Frontal cortex (tissue), 4 donors: ENCODE results near the gene PATJ. TPM values are rescaled to one million over a fixed set of nuclear protein-coding genes. Genes with fewer than 3 reads are reported as not detected.

ENCODE experiments used
- DNase-seq, 2 donors: peaks; one replicate each; pipeline ENCODE4 v3.0.0; 2012; ENCODE audit warnings: low spot score in 2 of 2
- FAIRE-seq: peaks from 2 replicates; lab custom pipeline; 2012; peaks lifted over from hg19 to GRCh38; lab: Jason Lieb, UNC
- total RNA-seq: library from RNA; depleted of rRNA; stranded (reverse); fragments of >200 nt; gene quantifications from one replicate; pipeline ENCODE4 v1.2.3, GENCODE V29; 2014
- donor health status: control.
- donor health status: control.
- donor health status: control.

The PATJ gene
- total RNA-seq, 1 donor from 2014 or later: 24.1 TPM

DNA sequence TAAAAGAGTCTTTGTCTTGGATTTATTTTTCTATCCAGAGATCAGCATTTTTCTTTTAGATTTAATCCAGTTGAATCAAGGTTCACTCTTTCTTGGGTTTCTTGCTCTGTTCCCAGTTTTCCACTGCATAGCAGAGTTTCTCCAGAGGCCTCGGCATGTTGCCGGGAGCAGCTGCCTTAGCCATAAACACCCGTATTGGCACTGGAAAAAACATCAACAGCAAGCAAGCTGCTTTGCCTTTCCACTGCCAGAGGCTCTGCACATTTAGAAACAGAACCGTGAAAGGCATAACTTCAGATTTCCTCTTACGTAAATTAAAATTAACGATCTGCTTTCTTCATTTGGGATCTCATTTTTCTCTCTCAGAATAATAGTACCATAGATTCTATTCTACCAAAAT is 270.6 kb downstream of the PATJ start:
- DNase-seq: no peak
- FAIRE-seq: no peak

DNA sequence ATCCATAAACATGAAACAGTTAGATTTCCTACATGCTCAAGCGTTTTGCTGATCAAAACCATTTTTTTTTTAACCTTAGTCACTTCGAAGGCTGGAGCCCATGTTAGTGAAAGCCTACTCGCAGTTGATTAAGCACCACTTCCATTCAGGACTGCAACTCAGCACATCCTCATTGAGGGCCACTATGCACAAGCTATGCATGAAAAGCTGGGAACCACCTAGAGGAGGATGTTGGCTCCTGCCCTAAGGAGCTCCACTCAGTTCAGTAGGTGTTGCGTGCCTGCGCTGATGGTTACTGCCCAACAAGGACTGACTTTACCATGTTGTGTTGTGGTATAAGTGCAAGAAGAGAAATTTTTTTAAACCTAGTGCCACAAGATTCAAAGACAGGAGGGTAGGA is 271.0 kb downstream of the PATJ start:
- no peak for FAIRE-seq

DNA sequence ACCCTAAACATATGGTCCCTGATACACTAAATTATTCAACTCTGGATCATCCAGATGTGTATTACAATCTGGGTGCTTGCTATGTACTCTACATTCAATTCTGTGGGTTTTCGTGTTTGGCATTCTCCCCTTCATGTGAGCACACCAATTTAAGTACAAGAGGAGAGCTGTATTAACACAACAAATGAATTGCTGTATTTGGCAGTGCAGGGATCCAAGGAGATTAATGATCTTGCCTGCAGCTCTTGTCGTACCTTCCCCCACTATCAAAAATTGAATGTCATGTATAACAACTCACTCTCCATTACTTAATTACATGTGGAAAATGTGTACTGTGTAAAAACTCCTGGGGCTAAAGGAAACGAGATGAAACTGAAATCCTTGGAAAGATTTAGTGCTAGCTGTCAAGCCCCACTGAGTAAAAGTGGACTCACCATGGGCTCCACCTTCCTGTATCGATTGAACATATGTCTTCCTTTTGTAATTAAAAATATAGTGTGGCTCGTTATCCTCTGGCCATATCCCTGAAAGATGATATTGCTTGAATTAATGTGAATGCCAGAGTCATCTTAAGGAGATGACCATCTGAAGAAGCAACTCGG is 280.2 kb downstream of the PATJ start:
- no peak for FAIRE-seq
- DNase-seq: no peak

More for the DNA sequence above, 271.0 kb downstream of the PATJ start:
- DNase-seq: no peak

DNA sequence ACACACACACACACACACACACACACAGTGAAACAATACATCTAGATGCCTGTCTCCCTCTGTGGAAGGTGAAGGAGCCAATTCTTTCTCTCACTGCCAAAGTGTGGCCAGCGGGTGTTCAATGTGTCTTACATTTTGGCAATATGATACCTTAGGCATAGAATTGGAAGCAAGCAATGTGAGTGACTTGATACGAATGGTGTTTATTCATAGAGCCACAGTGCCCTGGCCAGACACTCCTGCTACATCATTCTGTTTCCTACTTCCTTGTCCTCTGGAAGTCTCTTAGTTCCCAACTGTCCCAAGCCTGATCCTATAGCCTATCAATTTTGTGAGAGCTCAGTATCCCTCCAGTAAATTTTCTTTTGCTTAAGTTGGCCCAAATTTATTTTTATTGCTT is 282.4 kb downstream of the PATJ start:
- DNase-seq (no peak), FAIRE-seq (no peak)

DNA sequence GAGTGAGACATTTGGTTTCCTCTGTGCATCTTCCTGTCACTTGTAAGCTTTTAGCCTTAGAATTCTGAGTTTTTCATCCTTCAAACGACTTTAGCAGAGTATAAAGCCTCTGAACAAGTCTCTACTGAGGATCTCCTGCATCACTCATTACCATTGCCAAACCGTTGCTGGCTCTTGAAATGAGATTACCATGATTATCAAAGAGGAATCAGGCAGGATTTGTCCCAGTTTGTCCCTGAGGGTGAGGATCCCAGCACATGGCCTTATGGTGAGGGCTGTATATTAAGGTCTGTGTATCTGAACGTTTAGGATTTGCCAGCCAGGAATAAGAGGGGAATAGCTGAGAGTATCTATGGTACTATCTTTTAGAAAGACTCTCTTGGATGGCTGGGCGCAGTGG is 282.9 kb downstream of the PATJ start:
- DNase-seq (no peak), FAIRE-seq (no peak)

DNA sequence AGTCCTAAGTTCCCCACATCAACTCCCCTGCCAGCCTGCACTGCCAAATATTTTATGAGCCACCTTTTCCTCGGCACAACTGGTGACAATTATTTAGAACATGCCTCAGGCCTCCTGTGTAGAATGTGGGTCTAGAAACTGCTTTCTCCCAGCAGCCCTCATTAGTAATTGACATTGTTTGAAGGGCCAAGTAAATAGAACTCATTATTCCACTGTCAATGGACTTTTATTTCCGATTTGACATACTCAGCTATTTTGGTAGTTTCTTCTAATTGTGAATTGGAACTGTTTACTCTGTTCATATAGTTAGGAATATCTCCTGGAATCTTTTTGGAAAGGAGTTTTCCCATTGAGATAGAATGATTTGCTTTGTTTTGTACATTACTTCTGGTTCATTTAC is 283.6 kb downstream of the PATJ start:
- FAIRE-seq: no peak
- no peak for DNase-seq

DNA sequence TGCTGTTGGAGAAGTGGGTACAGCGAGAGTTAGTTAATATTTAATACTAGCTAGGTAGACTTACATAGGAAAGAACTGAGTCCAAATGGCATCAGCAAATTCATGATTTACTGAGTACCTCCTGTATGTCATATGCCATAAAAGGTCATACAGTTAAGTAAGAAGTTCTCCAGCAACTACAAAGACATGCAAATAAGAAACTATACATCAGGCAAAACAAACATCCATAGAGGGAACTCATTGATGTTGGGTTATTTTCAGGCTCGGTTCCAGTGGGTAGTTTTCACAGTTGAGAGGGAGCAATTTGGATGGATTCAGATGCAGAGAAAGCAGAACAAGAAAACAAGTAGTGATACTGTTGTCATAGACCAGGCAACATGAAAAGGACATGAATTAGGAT is 287.4 kb downstream of the PATJ start:
- DNase-seq: no peak
- no peak for FAIRE-seq

DNA sequence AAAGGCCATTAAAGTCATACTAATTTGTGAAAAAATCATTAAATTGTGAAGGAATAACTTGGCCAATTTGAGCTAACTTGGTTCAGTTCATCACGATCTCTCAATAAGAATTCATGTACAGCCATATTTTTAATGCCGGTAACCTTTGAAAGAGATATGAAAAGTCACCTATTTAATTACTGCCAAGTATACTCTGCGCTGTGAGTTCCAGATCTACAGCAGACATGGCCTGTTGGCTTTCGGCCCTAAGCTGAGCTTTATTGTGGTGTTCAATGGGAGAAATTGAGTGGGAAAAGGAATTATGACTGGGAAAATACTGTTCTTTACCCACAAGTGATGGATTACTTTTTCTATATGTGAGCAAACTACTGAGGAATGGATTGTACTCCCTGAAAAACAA is 292.5 kb downstream of the PATJ start:
- DNase-seq (no peak), FAIRE-seq (no peak)

DNA sequence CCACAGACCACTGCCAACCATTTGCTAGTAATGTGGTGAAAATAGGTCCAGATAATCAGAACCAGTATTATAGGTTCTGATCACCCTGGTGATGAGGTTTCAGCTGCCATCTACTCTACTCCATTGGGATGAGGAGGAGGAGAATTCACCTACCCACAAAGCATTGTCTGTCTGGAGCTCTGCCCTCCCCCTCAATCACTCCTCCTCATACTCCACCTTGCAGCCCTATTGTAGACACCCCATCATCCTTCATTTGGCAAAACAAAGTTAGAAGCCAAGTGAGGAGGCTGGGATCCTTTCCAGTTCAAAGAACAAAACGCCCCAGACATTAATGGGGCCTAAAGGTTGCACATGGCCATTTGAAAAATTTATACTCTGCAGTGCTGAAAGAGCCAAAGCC is 295.0 kb downstream of the PATJ start:
- DNase-seq (no peak), FAIRE-seq (no peak)

DNA sequence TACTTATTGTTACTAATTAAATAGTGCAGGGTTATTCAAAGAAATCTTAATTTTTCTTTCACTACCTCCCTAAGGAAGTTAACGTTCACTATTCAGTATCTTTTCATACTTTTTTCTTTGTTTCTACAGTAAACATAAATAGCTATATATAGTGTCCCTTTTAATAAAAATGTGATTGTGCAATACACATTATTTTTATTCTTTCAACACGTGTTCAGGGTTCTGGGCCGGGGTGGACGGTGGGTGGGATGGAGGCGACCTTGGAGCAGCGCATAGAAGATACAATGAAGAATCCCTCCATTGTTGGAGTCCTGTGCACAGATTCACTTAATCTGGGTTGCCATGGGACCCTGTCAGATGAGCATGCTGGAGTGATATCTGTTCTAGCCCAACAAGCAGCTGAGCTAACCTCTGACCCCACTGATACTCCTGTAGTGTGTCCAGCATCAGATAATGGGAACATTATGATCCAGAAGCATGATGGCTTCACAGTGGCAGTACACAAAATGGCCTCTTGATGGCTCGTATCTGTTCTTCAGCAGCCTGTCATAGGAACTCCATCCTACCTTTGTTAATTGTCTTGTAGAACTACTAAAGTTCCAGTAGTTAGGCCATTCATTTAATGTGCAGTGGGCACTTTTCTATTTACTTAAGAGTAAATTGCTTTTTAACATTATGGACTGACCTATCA is 296.5 kb downstream of the PATJ start:
- DNase-seq: no peak
- no peak for FAIRE-seq

DNA sequence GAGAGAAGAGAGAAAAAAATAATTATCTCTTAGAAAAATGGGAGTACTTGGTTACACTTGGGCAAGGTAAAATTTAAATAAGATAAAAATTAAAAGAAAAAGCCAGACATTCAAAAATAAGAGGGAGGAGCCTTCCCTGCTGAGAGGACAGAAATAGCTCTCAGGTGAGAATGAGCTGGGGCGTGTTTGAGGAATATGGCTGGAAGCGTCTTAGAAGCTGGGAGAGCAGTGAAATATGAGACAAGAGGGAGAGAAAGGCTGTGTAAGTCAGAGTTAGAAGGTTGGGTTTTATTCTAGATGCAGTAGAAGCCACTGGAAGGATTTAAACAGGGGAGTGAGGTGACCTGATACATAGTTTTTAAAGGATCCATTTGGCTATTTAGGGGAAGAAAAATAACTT is 298.2 kb downstream of the PATJ start:
- FAIRE-seq (no peak), DNase-seq (no peak)

DNA sequence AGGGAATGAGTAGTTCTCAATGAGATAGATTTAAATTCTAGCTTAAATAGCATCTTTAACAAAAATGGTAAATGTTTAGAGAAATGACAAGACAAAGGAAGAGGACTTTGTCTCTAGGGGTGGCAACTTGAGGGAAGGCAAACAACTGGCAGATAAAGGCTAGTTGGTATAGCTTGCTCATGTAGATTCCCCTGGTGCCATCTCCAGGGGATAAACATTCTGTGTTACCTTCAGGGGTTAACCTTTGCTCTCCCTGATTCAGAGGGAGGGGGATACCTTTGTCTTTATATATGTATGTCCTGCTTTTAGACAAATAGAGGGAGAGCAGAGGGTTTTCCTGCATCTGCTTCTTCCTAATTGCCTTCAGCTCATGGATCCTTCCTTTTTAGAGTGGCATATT is 298.7 kb downstream of the PATJ start:
- DNase-seq: no peak
- FAIRE-seq: no peak

DNA sequence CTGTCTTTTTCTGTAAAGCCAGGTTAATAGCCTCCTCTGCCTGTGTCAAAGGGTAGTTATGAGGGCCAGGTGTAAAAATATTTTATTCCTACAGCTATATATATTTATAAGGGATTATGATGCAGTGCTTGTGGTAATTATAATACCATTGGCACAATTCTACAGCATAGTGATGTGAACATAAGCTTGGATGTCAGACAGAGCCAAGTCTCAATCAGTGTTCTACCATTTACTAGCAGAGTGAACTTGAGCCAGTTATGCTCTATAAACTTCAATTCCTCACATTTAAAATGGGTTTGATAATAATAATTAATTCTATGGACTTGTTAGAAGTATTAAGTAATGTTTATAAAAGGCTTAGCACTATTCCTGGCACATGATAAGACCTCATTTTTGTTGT is 300.9 kb downstream of the PATJ start:
- DNase-seq: no peak
- no peak for FAIRE-seq

DNA sequence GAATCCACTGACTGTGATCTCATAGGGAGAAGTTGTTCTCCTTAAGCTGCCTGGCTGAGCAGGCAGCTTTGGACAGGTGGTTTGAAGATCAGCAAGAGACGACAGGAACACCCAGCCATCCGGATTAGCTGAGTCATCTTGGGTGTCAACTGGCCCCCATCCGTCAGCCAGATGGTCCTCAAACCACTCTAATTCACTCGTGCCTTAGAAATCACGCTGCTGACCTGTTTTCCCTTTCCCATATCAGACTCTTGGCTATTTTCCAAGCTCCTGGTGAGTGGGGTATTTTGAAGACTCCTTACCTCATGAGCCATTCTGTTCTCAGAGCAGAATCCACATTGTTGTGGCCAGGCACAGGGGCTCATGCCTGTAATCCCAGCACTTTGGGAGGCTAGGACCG is 303.3 kb downstream of the PATJ start:
- FAIRE-seq (no peak), DNase-seq (no peak)

DNA sequence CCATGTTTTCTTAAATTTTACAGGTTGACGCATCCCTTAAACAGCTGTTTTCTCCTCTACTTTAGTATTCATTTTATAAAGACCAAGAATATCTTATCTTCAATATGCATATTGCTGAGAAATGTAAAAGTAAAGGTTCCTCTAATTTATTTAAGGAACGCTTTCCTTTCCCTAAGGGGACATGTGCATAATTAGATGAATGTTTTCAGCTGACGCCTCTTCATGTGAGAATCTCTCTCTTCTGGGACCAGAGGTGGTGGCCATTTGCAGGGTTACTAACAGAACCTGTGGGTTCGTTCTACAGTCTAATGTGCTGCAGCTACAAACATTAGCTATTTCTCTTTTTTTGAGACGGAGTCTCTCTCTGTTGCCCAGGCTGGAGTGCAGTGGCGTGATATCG is 304.6 kb downstream of the PATJ start:
- no peak for FAIRE-seq
- no peak for DNase-seq

DNA sequence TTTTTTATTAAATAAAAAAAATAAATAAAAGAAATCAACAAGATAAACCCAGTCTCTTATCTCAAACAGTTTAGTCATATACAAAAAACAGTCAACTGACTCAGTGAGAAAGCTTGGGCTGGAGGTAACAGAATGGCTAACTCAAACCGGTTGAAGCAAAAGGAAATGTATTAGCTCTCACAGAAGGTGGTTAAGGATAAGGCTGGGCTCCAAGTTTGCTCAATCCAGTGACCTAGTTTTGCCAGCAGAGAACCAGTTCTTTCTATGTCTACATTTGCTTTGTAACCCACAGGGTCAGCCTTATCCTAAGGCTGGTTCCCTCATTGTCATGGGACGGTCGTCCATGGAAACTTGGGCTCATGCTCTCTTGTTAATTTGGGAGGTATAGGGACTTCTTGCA is 307.9 kb downstream of the PATJ start:
- no peak for DNase-seq
- no peak for FAIRE-seq

DNA sequence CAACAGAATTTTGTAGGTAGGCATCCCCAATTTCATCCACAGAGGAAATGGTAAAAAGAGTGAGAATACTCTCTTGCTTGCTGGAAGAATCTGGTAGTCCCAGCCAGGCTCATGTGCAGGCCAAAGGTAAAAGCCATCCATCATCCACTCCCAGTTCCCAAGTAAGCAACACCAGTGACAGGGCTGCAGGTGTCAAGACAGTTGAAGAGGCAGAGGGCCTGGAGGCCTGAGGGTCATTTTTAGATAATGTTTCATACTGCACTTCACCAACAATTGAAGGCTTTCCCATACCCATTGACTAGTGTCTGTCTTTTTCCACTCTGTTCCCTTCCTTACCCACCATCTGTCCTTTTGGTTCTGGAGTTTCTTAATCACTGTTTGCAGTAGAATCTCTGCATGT is 310.7 kb downstream of the PATJ start:
- no peak for DNase-seq

DNA sequence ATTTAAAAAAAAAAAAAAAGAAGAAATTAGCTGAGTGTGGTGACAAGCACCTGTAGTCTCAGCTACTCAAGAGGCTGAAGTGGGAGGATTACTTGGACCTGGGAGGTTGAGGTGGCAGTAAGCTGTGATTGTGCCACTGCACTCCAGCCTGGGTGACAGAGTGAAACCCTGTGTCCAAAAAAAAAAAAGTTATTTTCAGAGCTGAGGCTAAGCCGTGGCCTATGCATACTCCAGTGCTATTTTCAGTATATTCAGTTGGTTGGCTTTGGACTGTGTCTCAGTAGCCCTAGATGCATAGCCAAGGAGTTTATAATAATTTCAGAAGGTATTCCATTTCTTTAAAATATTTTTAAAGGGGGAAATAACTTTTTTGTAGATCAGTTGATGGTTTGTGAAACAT is 311.9 kb downstream of the PATJ start:
- FAIRE-seq (no peak), DNase-seq (no peak)

More for the DNA sequence above, 310.7 kb downstream of the PATJ start:
- FAIRE-seq: no peak

DNA sequence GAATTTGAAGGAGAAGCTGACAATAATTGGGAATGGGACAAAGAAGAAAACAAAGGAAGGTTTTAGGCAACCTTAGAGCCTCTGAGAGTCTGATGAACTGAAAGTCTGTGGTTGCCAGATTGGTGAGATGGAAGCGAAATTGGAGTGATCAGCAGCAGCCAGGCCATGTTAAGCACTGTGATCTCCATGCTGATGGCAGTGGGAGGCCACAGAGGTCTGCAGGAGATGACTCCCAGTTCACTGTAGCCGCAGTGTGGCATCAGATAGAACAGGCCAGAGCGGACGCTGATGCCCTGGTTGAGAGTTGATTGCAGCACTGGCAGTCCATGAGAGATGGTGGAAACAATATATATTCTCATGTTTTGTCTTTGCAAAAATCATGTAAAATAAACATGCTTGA is 314.9 kb downstream of the PATJ start:
- DNase-seq (no peak), FAIRE-seq (no peak)

DNA sequence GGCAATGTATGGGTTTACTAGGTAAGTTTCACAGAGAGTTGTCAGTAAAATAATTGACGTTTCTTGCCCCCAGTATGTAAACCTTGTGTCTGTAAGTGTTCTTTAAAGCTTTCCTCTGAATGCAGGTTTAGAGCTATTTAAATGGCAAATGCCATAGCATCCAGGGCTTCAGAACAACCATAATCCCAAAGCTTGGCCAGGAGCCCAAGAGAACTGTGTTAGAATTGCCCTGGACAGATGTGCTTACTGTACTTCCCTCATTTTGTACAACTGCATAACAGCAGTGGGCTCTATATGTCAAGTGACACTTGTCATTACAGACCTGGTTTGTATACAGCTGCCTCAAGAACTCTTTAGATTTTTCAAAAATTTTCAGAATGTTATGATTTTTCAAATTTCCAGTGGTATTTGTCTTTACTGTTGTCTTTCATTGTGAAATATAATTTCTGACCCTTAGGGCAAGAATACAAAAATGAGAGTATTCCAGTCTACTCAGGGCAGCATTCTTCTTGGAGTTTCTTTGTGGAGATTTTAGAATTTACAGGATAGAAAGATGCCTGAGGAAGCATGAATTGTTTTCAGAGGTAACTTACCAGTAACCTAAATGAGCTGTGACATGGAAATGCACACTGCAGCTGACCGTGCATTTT is 315.5 kb downstream of the PATJ start:
- FAIRE-seq (no peak), DNase-seq (no peak)

DNA sequence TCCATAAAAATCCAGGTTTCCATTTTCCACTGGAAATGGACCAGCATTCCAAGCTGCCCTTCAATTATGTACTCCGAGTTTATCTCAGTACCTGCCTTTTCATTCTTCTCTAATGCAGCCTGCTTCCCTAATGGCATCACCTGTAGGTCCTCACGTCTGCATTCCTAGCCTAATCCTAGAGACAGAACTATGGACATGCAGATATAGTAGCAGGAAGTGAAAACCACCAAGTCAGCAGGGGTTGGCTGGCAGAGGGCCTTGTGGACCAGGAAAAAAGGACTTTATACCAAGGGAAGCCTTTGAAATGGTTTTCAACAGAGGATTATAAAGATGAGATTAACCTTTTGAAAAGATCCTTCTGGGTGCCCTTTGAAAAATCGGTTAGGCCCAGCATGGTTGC is 316.7 kb downstream of the PATJ start:
- no peak for DNase-seq
- no peak for FAIRE-seq

DNA sequence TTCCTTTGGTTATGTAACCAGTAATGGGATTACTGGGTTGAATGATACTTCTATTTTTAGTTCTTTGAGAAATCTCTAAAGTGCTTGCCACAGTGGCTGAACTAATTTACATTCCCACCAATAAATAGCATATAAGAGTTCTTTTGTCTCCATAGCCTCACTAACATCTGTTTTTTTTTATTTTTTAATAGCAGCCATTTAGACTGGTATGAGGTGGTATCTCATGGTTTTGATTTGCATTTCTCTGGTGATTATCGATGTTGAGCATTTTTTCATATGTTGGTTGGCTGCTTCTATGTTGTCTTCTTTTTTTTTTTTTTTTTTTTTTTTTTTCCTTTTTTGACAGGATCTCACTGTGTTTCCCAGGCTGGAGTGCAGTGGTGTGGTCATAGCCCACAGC is 319.8 kb downstream of the PATJ start:
- FAIRE-seq (no peak), DNase-seq (no peak)
